Ishikawa (cell line): ENCODE data around the gene H2AZ2.

Source experiments
- FOXM1 ChIP-seq: IDR thresholded peaks from 2 replicates; pipeline ENCODE4 v1.6.1; 2012; ENCODE audit warnings: low read depth, borderline replicate concordance
- RAD21 ChIP-seq: IDR thresholded peaks from 2 replicates; pipeline ENCODE4 v1.6.1; 2012; ENCODE audit warnings: low read depth
- TAF1 ChIP-seq: IDR thresholded peaks from 2 replicates; pipeline ENCODE4 v1.6.1; 2012; ENCODE audit warnings: low read depth, mild to moderate bottlenecking

DNA sequence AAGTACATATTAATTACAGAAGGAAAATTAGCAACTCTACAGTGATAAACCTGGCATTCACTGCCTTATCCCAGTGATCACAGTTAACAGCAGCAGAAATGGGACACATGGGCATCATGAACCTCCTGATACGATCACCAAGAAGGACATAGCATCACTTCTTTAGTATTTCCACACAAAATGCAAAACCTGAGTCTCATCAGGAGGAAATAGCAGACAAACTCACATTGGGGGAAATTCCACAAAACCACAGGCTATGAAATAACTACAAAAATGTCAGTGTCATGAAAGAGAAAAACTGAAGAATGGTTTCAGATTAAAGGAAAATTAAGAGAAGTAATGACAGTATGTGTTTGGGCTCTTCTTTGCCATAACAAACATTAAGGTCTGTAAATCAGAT is 49.4 kb upstream of the H2AZ2 start:
- no peak for TF ChIP-seq TAF1
- TF ChIP-seq RAD21, result no peak
- no peak for TF ChIP-seq FOXM1
